DOHH2 (cell line): ENCODE measurements around the gene PECR.

ENCODE experiments used
- H3F3A ChIP-seq: fragments of 200-600 bp; sonication (generic), shearing (Covaris generic); 2 replicates; pipeline ENCODE4 v1.6.0; 2016; ENCODE audit warnings: antibody characterized with exemption, mild to moderate bottlenecking; ENCODE audit not compliant: control insufficient read depth, insufficient read depth
- H3K27ac ChIP-seq: fragments of 200-600 bp; sonication (generic); 2 replicates; pipeline ENCODE4 v1.5.1; 2014; ENCODE audit warnings: low read depth, mild to moderate bottlenecking, low read length, moderate library complexity
- H3K27me3 ChIP-seq: fragments of 200-600 bp; sonication (generic); 2 replicates; pipeline ENCODE4 v1.6.1; 2014; ENCODE audit warnings: mild to moderate bottlenecking, low read length, mixed read lengths; ENCODE audit not compliant: control insufficient read depth
- H3K36me3 ChIP-seq: fragments of 200-600 bp; sonication (generic); 2 replicates; pipeline ENCODE4 v1.6.1; 2014; ENCODE audit warnings: mild to moderate bottlenecking, low read length, moderate library complexity, mixed read lengths; ENCODE audit not compliant: control insufficient read depth
- H3K4me1 ChIP-seq: fragments of 200-600 bp; sonication (generic); 2 replicates; pipeline ENCODE4 v1.6.1; 2014; ENCODE audit warnings: mild to moderate bottlenecking, low read length, mixed read lengths; ENCODE audit not compliant: control insufficient read depth
- H3K4me2 ChIP-seq: fragments of 200-600 bp; sonication (generic); 2 replicates; pipeline ENCODE4 v1.6.0; 2014; ENCODE audit warnings: mild to moderate bottlenecking, low read length, moderate library complexity
- H3K4me3 ChIP-seq: fragments of 200-600 bp; sonication (generic); 2 replicates; pipeline ENCODE4 v1.5.1; 2014; ENCODE audit warnings: mild to moderate bottlenecking, low read length, mixed read lengths
- H3K79me2 ChIP-seq: fragments of 200-600 bp; sonication (generic); 2 replicates; pipeline ENCODE4 v1.6.1; 2014; ENCODE audit warnings: mild to moderate bottlenecking, low read length, mixed read lengths; ENCODE audit not compliant: control insufficient read depth
- H3K9me2 ChIP-seq: fragments of 200-600 bp; sonication (generic); replicated peaks from 2 replicates; pipeline ENCODE4 v1.6.1; 2014; ENCODE audit warnings: mild to moderate bottlenecking, low read length, mixed read lengths; ENCODE audit not compliant: control insufficient read depth
- H3K9me3 ChIP-seq: fragments of 200-600 bp; sonication (generic); 2 replicates; pipeline ENCODE4 v1.6.1; 2014; ENCODE audit warnings: antibody characterized with exemption, low read length, mixed read lengths; ENCODE audit not compliant: control insufficient read depth, insufficient read depth
- H4K20me1 ChIP-seq: fragments of 200-600 bp; sonication (generic); 2 replicates; pipeline ENCODE4 v1.6.0; 2014; ENCODE audit warnings: low read depth, mild to moderate bottlenecking, antibody characterized with exemption, low read length, moderate library complexity; ENCODE audit not compliant: control insufficient read depth, insufficient read depth
- EZH2phosphoT487 ChIP-seq: fragments of 200-600 bp; sonication (generic); IDR thresholded peaks from 2 replicates; pipeline ENCODE4 v1.6.1; 2017; ENCODE audit warnings: borderline replicate concordance, mild to moderate bottlenecking, antibody characterized with exemption, low read length, moderate library complexity, mixed read lengths
- TF ChIP-seq, protein P1 (sequence below): fragments of 200-600 bp; sonication (generic); IDR thresholded peaks from one replicate; pipeline ENCODE4 v1.5.1; 2014; ENCODE audit warnings: antibody characterized with exemption, mild to moderate bottlenecking, low read depth, low read length; ENCODE audit not compliant: poor library complexity, severe bottlenecking

Gene PECR

DNA sequence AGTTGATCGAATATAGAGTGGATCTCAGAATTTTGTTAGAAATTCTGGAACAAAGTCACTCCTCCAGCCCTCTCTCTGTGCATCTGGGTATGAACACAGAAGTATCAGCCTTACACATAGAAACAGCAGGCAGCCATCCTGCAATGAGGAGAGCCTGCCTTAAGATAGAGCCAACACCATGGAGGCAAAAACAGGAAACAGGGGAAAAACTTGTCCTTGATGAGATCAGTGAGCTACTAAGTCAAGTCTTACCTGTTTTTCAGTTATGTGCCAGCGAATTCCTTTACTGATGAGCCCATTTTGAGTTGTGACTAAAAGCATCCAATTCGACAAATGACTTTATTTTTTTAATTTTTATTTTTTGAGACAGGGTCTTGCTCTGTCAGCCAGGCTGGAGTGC is 41.7 kb downstream of the PECR start:
- Histone ChIP-seq H3K79me2 (no peaks in the 10 kb centered on the region), H3K9me2 (no peaks in the 10 kb centered on the region), H4K20me1 (no peaks in the 10 kb centered on the region), H3K4me1 (no peaks in the 10 kb centered on the region), H3K27ac (no peak overlapping the region), H3K4me3 (no peak overlapping the region), H3K27me3 (0 out of 2 replicates have a peak, but pooled peaks cover 2% of the 10 kb centered on the region), H3K36me3 (no peaks in the 10 kb centered on the region), H3F3A (no peaks in the 10 kb centered on the region), H3K9me3 (no peaks in the 10 kb centered on the region), H3K4me2 (no peak overlapping the region)
- no peak for TF ChIP-seq EZH2phosphoT487

DNA sequence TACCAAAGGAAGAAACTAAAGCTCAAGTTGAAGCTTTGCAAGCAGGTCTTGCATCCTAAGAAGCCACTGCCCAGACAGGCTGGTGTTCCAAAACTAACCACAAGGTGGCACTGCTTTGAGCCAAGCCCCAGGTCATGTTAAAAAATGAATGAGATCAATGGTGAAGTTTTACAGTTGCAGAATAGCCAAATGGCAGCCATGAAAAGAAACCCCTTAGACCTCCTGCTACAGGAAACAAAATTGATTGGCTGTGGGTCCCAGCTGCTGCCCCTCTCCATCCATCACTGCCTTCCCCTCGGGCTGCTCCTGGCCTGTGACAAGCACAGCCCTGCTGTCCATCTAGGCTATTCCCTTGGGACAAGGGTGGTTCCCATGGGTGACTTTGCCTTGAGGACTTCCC is 47.5 kb downstream of the PECR start:
- Histone ChIP-seq H3K4me1 (no peaks in the 10 kb centered on the region), H3K36me3 (no peaks in the 10 kb centered on the region), H3K9me2 (no peaks in the 10 kb centered on the region), H3K27ac (no peak overlapping the region), H4K20me1 (no peaks in the 10 kb centered on the region), H3K79me2 (no peaks in the 10 kb centered on the region), H3K9me3 (no peaks in the 10 kb centered on the region), H3K4me2 (no peak overlapping the region), H3K4me3 (no peak overlapping the region), H3K27me3 (peaks cover 20% of the 10 kb centered on the region), H3F3A (no peaks in the 10 kb centered on the region)
- TF ChIP-seq EZH2phosphoT487 = no peak
- TF ChIP-seq, protein P1, sequence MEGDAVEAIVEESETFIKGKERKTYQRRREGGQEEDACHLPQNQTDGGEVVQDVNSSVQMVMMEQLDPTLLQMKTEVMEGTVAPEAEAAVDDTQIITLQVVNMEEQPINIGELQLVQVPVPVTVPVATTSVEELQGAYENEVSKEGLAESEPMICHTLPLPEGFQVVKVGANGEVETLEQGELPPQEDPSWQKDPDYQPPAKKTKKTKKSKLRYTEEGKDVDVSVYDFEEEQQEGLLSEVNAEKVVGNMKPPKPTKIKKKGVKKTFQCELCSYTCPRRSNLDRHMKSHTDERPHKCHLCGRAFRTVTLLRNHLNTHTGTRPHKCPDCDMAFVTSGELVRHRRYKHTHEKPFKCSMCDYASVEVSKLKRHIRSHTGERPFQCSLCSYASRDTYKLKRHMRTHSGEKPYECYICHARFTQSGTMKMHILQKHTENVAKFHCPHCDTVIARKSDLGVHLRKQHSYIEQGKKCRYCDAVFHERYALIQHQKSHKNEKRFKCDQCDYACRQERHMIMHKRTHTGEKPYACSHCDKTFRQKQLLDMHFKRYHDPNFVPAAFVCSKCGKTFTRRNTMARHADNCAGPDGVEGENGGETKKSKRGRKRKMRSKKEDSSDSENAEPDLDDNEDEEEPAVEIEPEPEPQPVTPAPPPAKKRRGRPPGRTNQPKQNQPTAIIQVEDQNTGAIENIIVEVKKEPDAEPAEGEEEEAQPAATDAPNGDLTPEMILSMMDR = peak; percentile 89

DNA sequence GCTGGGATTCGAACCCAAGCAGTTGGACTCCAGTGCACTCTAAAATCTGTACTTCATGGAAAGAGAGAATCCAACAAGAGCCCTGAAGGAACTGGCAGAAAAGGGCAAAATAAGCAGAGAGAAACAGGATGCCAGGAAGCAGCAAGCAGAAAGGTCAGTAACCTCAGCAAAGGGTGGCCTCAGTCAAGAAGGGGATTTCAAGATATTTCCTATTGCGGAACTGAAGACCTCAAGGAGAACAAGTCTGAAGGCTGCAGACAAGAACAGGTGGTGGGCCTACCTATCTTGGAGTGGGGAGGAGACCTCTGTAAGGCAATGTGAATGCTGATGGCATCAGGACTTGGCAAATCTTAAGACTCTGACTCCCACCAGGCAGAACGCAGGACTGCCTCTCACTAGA is 48.2 kb downstream of the PECR start:
- H3K9me3 ChIP-seq = no peaks in the 10 kb centered on the region
- H3K4me2 ChIP-seq = no peak overlapping the region
- TF ChIP-seq, protein P1 = no peak
- no peak for TF ChIP-seq EZH2phosphoT487
- H3K79me2 ChIP-seq = no peaks in the 10 kb centered on the region
- no peaks in the 10 kb centered on the region for H4K20me1 ChIP-seq
- no peaks in the 10 kb centered on the region for H3K9me2 ChIP-seq
- no peaks in the 10 kb centered on the region for H3K36me3 ChIP-seq
- no peaks in the 10 kb centered on the region for H3F3A ChIP-seq
- H3K27ac ChIP-seq = no peak overlapping the region
- no peaks in the 10 kb centered on the region for H3K4me1 ChIP-seq
- H3K27me3 ChIP-seq = peaks cover 20% of the 10 kb centered on the region
- no peak overlapping the region for H3K4me3 ChIP-seq

DNA sequence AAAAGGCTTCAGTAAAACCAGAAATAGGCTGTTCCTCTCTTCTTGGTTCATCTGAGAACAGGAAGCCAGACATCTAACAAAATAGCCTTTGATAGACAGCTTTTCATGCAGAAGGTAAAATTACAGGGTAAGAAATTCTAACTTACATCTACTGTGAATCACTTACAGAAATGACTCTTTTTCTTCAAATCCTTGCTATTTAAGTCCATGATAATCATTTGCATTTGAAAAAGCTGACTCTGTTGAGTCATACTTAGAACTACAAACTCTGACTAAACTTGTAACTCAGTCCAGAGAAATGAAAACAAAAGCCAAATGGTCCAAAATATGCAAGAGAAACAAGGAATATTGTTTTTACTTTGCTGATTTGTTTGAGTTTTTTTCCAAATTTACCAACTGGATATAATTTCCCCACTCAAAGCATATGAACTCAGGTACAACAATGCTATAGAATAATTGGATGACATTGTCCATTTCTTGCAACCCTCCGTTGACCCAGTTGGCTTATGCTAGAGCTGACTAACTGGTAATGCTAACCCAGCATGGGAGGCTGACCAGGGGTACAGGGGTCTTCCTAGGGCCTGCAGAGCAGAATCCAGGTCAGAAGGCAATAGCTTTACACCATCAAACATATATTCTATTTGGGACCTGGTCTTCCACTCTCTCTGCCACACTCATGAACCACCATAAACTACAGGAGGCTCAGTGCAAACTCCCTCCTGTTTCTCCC is 49.5 kb downstream of the PECR start:
- Histone ChIP-seq H3K27ac (no peak overlapping the region), H3F3A (no peaks in the 10 kb centered on the region), H3K4me1 (no peaks in the 10 kb centered on the region)

More for the DNA sequence above, 49.5 kb downstream of the PECR start:
- H3K9me2 ChIP-seq = no peaks in the 10 kb centered on the region
- H3K27me3 ChIP-seq = peaks cover 20% of the 10 kb centered on the region
- no peaks in the 10 kb centered on the region for H3K9me3 ChIP-seq
- no peaks in the 10 kb centered on the region for H3K36me3 ChIP-seq
- no peak for TF ChIP-seq EZH2phosphoT487
- TF ChIP-seq, protein P1 = no peak
- H3K4me3 ChIP-seq = no peak overlapping the region
- H4K20me1 ChIP-seq = no peaks in the 10 kb centered on the region
- H3K79me2 ChIP-seq = no peaks in the 10 kb centered on the region
- no peak overlapping the region for H3K4me2 ChIP-seq
